GM23338 (cell line): ENCODE measurements around the gene ZNF277. TPM values are rescaled to one million over a fixed set of nuclear protein-coding genes. Genes with fewer than 3 reads are reported as not detected.

Experiments used
- ATAC-seq: fragments of 200-7000 bp; cut with Tn5 transposase; 3 replicates; pipeline ENCODE4 v1.9.1; 2020
- DNase-seq: peaks from one replicate; pipeline ENCODE4 v3.0.0-alpha.2; 2015; ENCODE audit warnings: low spot score
- H2AFZ ChIP-seq: fragments of 200-600 bp; sonication (generic); 2 replicates; pipeline ENCODE4 v1.8.0; 2016; ENCODE audit warnings: antibody characterized with exemption, mild to moderate bottlenecking, moderate library complexity
- H3F3A ChIP-seq: fragments of 200-600 bp; sonication (generic); replicated peaks from 2 replicates; pipeline ENCODE4 v1.8.0; 2017; ENCODE audit warnings: antibody characterized with exemption, mixed run types, low read depth
- H3K27ac ChIP-seq: fragments of 200-600 bp; sonication (generic); 2 replicates; pipeline ENCODE4 v1.6.1; 2016; ENCODE audit warnings: low read depth
- H3K27me3 ChIP-seq: fragments of 200-600 bp; sonication (generic); 2 replicates; pipeline ENCODE4 v1.8.0; 2016; ENCODE audit warnings: mild to moderate bottlenecking, mixed run types, moderate library complexity; ENCODE audit not compliant: insufficient read depth
- H3K36me3 ChIP-seq: fragments of 200-600 bp; sonication (generic); 2 replicates; pipeline ENCODE4 v1.8.0; 2016; ENCODE audit warnings: mild to moderate bottlenecking; ENCODE audit not compliant: insufficient read depth
- H3K4me1 ChIP-seq: fragments of 200-600 bp; sonication (generic); 2 replicates; pipeline ENCODE4 v1.8.0; 2016; ENCODE audit warnings: mild to moderate bottlenecking, moderate library complexity; ENCODE audit not compliant: insufficient read depth
- H3K4me2 ChIP-seq: fragments of 200-600 bp; sonication (generic); 2 replicates; pipeline ENCODE4 v1.7.1; 2017; ENCODE audit warnings: mixed run types
- H3K4me3 ChIP-seq: fragments of 200-600 bp; sonication (generic); 2 replicates; pipeline ENCODE4 v1.6.1; 2016; ENCODE audit warnings: mixed run types
- H3K79me2 ChIP-seq: fragments of 200-600 bp; sonication (generic); replicated peaks from 2 replicates; pipeline ENCODE4 v1.8.0; 2017; ENCODE audit warnings: mild to moderate bottlenecking; ENCODE audit not compliant: insufficient read depth
- H3K9me2 ChIP-seq: fragments of 200-600 bp; sonication (generic); 2 replicates; pipeline ENCODE4 v1.8.0; 2017; ENCODE audit not compliant: insufficient read depth
- H4K20me1 ChIP-seq: fragments of 200-600 bp; sonication (generic); replicated peaks from 2 replicates; pipeline ENCODE4 v1.8.0; 2017; ENCODE audit warnings: mild to moderate bottlenecking; ENCODE audit not compliant: insufficient read depth
- H3K27ac Mint-ChIP-seq: 2 replicates; pipeline ENCODE4 v1.8.0; 2020; ENCODE audit warnings: inconsistent platforms, mild to moderate bottlenecking, moderate library complexity, mixed read lengths
- H3K27me3 Mint-ChIP-seq: 3 replicates; pipeline ENCODE4 v1.8.0; 2022; ENCODE audit warnings: low read depth, mild to moderate bottlenecking, moderate library complexity, mixed read lengths, inconsistent platforms; ENCODE audit not compliant: insufficient read depth, poor library complexity
- H3K36me3 Mint-ChIP-seq: 3 replicates; pipeline ENCODE4 v1.8.0; 2021; ENCODE audit warnings: low read depth, mild to moderate bottlenecking, inconsistent platforms, moderate library complexity, mixed read lengths
- H3K4me1 Mint-ChIP-seq: 3 replicates; pipeline ENCODE4 v1.8.0; 2020; ENCODE audit warnings: mild to moderate bottlenecking, inconsistent platforms, mixed read lengths
- H3K4me3 Mint-ChIP-seq: 3 replicates; pipeline ENCODE4 v1.8.0; 2021; ENCODE audit warnings: moderate library complexity, mild to moderate bottlenecking, inconsistent platforms, mixed read lengths
- H3K9me3 Mint-ChIP-seq: 3 replicates; pipeline ENCODE4 v1.8.0; 2020; ENCODE audit warnings: moderate library complexity, mild to moderate bottlenecking, inconsistent platforms, mixed read lengths
- EZH2 ChIP-seq: fragments of 200-600 bp; sonication (generic); IDR thresholded peaks from one replicate; pipeline ENCODE4 v1.8.0; 2017; ENCODE audit warnings: antibody characterized with exemption, mild to moderate bottlenecking, low read depth; ENCODE audit not compliant: unreplicated experiment
- EZH2phosphoT487 ChIP-seq: fragments of 200-600 bp; sonication (generic); IDR thresholded peaks from one replicate; pipeline ENCODE4 v1.8.1; 2018; ENCODE audit warnings: antibody characterized with exemption; ENCODE audit not compliant: unreplicated experiment
- JUNB ChIP-seq: IDR thresholded peaks from one replicate; pipeline ENCODE4 v1.6.1; 2016; ENCODE audit warnings: antibody characterized with exemption; ENCODE audit not compliant: unreplicated experiment
- NANOG ChIP-seq: IDR thresholded peaks from 2 replicates; pipeline ENCODE4 v1.6.1; 2016; ENCODE audit warnings: antibody characterized with exemption, borderline replicate concordance
- ZNF462 ChIP-seq: fragments of 250-450 bp; sonication (Bioruptor Pico); IDR thresholded peaks from 2 replicates; pipeline ENCODE4 v1.5.0; 2020; ENCODE audit warnings: mild to moderate bottlenecking, moderate library complexity
- polyA plus RNA-seq: library from polyadenylated mRNA; unstranded; fragments of >200 nt; fragmentation: Nextera tagmentation; extraction: Ambion mirVana; gene quantifications from 2 replicates; pipeline ENCODE4 v1.2.1, GENCODE V29; 2016
- total RNA-seq: library from RNA; depleted of rRNA; stranded (reverse); fragments of >200 nt; shearing (Covaris generic); gene quantifications from 2 replicates; pipeline ENCODE4 v1.2.3, GENCODE V29; 2014
- TF ChIP-seq, protein P1 (sequence below): IDR thresholded peaks from one replicate; pipeline ENCODE4 v1.6.1; 2018; ENCODE audit warnings: antibody characterized with exemption; ENCODE audit not compliant: unreplicated experiment

ZNF277 gene
- total and polyA plus RNA-seq, 2 experiments from 2014 or later = 25.4 to 28.9 TPM

- TF ChIP-seq ZNF462 (no peak), EZH2phosphoT487 (no peak)
Measured at GRCh38 chr7:112188257-112188656, 18.2 kb upstream of the ZNF277 start (continued).

DNA sequence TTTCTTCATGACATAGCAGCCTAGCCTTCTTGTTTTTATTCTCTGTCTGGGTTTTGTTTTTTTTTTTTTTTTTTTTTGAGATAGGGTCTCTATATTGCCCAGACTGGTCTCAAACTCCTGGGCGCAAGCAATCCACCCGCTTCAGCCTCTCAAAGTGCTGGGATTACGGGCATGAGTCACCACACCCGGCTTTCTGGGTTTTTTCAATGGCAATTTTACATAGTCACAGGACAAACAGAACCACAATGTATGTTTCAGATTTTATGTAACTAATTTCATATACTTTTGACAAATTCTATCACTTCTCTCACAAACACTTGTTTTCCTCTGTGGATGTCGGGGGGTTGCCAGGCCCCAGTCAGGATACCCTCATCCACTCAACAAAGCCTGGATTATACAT is 16.8 kb upstream of the ZNF277 start:
- H3K4me3 Mint-ChIP-seq = no peak overlapping the region
- H3F3A ChIP-seq = no peaks in the 10 kb centered on the region
- H3K4me3 ChIP-seq = no peak overlapping the region
- no peaks in the 10 kb centered on the region; the same call in 2 of the 3 replicates for H3K36me3 Mint-ChIP-seq
- H3K27ac Mint-ChIP-seq = no peak overlapping the region
- H3K79me2 ChIP-seq = peaks cover 93% of the 10 kb centered on the region
- no peak overlapping the region for H3K27ac ChIP-seq
- no peaks in the 10 kb centered on the region for H3K4me1 ChIP-seq
- H2AFZ ChIP-seq = no peak overlapping the region
- ATAC-seq (no peak), DNase-seq (no peak)
- no peak overlapping the region for H3K4me2 ChIP-seq
- H3K4me1 Mint-ChIP-seq = peaks cover 26% of the 10 kb centered on the region
- H3K9me2 ChIP-seq = no peaks in the 10 kb centered on the region
- no peaks in the 10 kb centered on the region for H3K27me3 ChIP-seq
- no peaks in the 10 kb centered on the region for H3K27me3 Mint-ChIP-seq
- H3K9me3 Mint-ChIP-seq = no peaks in the 10 kb centered on the region
- peaks cover 11% of the 10 kb centered on the region for H4K20me1 ChIP-seq
- no peaks in the 10 kb centered on the region for H3K36me3 ChIP-seq
- TF ChIP-seq, protein P1, sequence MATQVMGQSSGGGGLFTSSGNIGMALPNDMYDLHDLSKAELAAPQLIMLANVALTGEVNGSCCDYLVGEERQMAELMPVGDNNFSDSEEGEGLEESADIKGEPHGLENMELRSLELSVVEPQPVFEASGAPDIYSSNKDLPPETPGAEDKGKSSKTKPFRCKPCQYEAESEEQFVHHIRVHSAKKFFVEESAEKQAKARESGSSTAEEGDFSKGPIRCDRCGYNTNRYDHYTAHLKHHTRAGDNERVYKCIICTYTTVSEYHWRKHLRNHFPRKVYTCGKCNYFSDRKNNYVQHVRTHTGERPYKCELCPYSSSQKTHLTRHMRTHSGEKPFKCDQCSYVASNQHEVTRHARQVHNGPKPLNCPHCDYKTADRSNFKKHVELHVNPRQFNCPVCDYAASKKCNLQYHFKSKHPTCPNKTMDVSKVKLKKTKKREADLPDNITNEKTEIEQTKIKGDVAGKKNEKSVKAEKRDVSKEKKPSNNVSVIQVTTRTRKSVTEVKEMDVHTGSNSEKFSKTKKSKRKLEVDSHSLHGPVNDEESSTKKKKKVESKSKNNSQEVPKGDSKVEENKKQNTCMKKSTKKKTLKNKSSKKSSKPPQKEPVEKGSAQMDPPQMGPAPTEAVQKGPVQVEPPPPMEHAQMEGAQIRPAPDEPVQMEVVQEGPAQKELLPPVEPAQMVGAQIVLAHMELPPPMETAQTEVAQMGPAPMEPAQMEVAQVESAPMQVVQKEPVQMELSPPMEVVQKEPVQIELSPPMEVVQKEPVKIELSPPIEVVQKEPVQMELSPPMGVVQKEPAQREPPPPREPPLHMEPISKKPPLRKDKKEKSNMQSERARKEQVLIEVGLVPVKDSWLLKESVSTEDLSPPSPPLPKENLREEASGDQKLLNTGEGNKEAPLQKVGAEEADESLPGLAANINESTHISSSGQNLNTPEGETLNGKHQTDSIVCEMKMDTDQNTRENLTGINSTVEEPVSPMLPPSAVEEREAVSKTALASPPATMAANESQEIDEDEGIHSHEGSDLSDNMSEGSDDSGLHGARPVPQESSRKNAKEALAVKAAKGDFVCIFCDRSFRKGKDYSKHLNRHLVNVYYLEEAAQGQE = no peak
- no peak for TF ChIP-seq ZNF462
- TF ChIP-seq JUNB = no peak
- no peak for TF ChIP-seq NANOG
- no peak for TF ChIP-seq EZH2
